ENCODE data around the gene HDHD3.

GRCh38 chr9:113391917-113392316, 15.1 kb upstream of the HDHD3 start:
- TF ChIP-seq, protein P1, sequence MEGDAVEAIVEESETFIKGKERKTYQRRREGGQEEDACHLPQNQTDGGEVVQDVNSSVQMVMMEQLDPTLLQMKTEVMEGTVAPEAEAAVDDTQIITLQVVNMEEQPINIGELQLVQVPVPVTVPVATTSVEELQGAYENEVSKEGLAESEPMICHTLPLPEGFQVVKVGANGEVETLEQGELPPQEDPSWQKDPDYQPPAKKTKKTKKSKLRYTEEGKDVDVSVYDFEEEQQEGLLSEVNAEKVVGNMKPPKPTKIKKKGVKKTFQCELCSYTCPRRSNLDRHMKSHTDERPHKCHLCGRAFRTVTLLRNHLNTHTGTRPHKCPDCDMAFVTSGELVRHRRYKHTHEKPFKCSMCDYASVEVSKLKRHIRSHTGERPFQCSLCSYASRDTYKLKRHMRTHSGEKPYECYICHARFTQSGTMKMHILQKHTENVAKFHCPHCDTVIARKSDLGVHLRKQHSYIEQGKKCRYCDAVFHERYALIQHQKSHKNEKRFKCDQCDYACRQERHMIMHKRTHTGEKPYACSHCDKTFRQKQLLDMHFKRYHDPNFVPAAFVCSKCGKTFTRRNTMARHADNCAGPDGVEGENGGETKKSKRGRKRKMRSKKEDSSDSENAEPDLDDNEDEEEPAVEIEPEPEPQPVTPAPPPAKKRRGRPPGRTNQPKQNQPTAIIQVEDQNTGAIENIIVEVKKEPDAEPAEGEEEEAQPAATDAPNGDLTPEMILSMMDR (conservative IDR thresholded peaks at IDR 0.05): no peak
- no peak for TF ChIP-seq EZH2 (IDR thresholded peaks at IDR 0.05; ENCODE audit: low read depth)
